HuH-7 (cell line): Measurements from ENCODE around the gene ARHGAP4.

Experiments used
- DNase-seq: peaks from one replicate; pipeline ENCODE4 v3.0.0; 2011; ENCODE audit warnings: low spot score

The ARHGAP4 gene

DNA sequence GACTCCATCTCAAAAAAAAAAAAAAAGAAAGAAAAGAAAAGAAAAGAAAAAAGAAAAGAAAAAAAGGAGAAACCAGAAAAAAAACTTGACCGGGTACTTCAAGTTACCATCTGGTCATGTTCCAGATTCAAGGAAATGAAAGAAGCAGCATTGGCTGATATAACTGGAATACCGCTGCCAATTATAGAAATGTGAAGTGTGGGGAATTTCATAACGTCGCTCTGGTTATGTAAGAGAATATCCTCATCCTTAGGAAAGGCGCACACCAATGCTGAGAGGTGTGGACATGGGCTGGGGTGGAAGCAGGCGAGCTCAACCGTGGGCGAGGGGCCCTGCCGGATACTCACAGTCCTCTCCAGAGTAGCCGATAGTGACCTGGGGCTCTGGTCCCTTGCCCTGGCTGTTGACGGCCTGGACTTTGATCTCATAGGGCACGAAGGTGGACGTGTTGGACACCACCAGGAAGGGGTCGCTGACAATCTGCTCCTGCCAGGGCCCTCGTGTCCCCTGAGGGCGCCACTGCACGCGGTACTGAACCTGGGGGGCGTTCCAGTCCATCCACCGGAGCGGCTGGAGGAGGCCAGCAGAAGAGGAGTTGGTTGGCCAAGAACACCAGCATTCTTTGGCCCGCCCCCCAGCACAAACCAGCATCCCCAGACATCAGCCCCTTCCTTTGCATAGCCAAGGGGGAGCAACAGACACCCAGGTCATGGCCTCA is 59.6 kb downstream of the ARHGAP4 start:
- no peak for DNase-seq

DNA sequence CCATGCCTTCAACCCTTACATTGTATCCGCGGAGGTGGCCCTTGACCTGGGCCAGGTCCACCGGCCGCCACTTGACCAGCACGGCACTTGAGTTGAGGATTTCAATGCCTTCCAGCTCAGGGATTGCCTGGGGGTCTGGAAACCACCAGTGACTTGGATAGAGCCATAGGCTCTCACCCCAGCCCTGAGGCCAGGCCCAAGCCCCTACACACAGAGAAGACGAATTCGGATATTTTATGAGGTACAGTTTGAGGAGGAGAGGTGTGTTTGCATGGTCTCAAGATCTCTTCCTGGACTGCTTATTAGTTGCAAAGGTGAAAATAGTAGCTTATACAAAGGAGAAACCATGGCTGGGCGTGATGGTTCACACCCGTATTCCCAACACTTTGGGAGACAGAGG is 60.4 kb downstream of the ARHGAP4 start:
- DNase-seq: no peak

DNA sequence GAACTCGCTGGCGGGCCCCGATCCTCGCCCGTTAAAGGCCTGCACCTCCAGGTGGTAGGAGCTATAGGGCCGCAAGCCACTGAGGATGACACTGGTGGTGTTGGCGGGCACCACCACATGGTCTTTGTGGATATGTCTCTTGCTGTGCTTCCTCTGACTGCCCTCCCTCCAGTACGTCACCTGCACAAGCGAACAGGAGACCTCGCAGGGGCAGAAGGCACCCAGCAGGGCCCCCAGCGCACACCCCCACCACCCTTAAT is 60.8 kb downstream of the ARHGAP4 start:
- no peak for DNase-seq

DNA sequence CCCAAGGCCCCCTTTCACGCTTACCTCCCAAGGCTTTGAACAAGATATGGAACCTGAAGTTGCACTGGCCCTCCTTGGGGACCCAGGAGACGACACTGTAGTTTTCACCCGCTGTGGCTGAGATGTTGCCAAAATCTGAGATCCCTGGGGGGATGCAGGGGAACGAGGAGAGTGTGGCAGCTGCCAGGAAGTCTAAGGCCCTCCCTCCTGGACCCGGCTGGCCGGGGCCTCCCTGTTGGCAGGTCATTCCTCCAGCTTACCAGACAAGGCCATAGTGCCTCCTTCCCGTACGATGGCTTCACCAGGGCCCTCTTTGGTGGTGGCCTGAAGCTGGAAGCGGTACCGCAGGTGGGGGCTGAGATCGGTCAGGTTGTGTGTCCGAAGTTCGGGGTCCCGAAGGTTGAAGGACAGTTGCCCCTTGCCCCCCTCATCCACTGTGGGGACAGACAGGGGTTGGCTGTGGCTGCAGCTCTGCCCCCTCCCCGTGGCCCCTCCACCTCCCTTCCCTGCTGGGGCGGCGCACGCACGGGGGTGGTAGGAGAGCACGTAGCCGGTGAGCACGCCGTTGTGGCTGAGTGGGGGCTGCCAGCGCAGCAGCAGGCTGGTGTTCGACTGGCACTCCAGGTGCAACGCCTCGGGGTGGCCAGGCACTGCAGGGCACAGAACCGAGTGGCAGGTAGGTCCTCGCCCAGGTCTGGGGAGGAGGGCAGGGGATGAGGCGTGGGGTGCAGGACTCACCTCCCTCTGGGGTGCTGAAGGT is 61.3 kb downstream of the ARHGAP4 start:
- no peak for DNase-seq

DNA sequence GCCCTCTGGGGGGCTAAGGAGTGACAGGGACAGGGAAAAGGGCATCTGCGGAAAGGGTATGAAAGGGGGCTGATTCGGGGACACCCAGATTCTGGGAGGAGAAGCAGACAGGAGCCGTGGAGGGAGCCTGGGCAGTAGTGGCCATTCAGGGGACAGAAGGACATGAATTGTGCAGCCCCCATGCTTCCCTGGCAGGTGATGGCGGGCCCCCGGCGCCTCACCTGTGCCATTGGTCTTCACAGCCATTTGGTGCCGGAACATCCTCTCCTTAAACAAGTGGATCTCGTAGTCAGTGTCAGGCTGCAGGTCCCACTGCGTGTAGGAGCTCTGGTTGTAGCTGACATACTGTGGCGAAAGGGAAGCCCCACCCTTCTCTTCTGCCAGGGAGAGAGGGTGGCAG is 62.0 kb downstream of the ARHGAP4 start:
- no peak for DNase-seq

DNA sequence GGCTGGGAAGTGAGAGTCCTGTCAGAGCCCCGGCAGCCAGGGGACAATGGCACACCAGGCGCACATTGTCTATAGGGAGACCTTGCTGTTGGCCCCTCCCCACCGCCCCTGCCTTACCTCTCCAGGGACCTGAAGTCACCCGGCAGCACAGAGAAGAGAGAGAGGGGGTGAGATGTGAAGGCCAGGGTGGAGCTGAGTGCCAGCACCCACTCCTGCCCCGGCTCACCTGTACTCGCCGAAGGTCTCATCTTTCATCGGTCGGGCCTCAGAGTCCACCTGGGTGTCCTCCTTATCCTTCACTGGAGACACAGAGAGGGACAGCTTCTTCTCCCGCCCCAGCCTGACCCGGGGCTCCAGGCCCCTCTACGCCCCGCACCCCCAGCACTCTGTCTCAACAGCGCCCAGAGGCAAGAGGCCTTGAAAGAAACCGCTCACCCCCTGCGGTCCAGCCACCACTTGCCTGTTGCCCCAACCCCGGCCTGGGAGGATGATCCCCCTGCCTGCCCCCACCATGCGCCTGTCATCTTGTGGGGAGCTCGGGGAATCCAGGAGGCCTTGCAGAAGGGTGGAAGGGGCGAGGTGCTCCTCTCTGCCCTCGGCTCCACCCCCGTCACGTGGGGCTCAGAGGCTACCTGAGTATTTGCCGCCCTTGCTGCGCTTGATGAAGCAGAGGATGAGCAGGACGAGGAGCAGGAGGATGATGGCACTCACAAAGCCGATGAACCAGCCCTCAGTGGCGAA is 62.6 kb downstream of the ARHGAP4 start:
- no peak for DNase-seq

DNA sequence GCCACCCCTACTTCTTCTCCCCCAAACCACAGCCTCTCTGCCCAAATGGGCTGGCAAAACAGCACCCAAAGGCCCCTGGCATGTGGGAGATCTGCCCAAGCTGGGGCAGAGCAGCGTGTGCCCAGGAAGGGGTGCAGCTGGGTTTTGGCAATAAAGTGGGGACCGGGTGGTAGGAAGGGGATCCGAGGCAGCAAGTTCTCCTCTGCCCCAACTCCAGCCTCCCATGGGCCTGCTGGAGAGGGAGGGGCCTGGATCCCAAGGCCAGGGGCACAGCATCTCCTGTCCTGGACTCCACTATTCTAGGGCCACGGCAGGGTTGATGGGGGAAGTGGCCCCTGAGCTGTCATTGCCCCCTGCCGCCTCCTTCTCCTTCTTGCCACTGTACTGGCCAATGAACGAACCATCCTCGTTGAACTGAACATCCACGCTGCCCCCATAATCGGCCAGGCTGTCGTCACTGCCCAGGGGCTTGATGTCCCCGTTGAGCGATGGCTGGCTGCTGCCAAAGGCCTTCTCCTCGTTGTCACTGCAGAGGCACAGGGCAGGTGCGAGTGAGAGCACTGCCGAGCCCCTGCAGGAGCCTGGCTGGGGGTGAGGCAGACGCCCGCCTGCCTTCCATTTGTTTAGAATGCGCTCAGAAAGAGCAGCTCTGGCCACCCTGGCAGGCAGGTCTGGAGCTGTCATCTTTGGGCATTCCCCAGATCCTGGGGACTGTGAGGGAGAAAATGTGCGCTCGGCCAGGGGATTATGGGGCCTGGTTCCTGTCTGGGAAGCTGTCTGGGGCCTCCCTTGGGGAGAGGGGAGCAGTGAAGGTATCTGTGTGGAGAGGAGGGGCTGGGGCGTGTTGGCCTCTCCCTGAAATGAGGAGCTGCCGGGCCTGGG is 63.5 kb downstream of the ARHGAP4 start:
- DNase-seq: no peak

DNA sequence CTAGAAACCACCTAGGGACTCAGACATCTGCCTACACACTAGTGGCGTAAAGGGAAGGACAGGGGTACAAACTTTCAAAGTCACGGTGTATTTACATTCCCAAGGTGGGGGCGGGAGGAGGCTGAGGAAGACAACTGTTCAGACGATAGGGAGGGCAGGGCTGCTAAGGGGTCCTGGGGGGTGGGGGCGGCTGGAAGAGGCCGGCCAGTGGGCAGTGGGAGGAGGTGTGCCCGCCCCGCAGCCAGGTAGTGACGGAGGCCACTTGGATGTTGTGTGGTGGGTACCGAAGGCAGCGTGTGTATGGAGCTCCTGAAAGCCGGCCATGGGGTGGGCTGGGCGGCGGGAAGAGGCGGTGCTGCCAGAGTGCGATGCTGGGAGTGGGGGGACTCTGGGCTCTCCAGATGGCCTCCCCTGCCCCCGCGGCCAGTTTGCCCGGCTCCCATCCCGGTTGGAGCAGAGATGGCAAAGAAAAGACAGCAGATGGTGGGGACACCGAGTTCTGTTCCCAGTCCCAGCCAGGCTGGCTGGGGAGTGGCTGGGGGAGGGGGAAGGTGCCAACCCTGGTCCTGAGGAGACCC is 64.2 kb downstream of the ARHGAP4 start:
- DNase-seq: no peak

DNA sequence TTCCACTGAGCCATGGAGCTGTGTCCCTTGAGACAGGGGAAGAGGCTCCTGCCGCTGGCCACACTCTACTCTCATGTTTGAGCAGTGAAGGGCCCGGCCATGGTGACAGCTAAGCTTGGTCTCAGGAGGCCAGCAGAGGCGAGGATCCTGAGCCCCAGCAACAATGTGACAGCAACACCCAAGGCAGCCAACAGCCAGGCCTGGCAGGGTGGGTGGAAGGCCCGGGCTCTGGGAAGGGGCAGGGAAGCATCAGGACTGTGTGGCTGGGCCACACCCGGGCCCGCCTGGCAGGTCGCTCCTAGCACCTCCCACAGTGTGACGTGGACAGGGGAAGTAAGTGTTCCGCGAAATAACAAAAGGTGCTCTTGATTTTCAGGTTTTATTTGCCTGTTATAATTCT is 64.9 kb downstream of the ARHGAP4 start:
- no peak for DNase-seq
